NCI-H2081 treated with DMSO at 0.1 percent for 48 hours (cell line): Measurements from ENCODE around the gene CDC23.

Experiments
- DNase-seq: peaks from one replicate; lab custom pipeline; 2025; lab: John Stamatoyannopoulos, UW

Gene CDC23

DNA sequence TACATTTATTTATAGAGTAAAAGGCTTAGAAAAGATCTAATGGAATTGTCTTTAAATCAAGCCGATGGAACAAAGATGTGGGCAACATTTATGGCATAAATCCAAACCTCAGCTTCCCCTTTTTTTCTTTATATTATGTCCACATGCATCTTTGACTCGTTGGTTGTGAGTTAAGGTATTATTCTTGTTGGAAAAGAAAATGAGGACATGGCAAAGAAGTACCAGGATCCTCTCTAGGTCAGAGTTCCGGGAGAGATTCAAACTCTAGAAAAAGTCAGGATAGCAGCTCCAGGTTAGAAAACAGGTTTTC is 73.4 kb downstream of the CDC23 start:
- no peak for DNase-seq

DNA sequence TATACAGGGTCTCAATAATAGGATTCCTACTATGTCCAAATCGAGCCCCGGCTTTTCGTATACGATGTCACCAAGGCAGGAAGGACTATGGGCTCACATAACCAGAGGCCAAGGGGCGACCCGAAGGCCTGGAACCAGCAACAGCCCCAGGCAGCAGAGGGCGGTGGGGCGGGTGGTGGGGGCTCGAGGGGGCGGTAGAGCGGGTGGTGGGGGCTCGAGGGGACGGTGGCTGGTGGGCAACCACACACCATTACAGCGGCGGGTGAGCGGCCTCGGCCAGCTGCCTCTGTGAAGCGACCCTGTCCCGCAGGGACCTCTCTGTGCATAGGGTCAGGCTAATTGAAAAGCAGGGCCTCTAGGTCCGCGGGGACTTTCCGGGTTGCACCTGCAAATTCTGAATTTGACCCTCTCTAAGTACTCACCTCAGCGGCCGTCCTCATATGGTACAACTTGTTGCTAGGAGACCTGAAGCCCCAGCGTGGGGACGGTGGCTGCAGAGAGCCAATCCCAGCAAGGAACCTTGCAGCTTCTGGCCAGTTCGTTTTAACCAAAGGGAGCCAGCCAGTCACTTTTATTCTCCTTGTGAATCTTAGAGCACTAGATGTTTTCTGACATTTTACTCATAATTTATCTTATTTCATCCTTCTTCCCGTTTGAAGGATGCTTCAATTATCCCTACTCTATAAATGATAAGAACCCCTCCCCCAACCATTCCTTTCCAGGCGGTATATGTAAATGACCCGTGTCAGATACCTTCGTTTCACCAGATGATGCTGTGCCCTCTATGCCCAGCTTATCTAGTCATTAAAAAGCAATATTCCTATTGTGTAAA is 74.0 kb downstream of the CDC23 start, which contains the start of gene NME5:
Gene NME5 (minus strand): TSS at position 480 of the 832 bp plus-strand sequence. CDS start 648 bp downstream, outside the sequence.
- DNase-seq: peak; percentile 5
